GM21447 (cell line): Measurements from ENCODE around the gene IFI44L.

Source experiments
- ATAC-seq: cut with Tn5 transposase; IDR thresholded peaks from one replicate; pipeline ENCODE4 v1.9.1; 2021; ENCODE audit not compliant: unreplicated experiment

IFI44L gene

GRCh38 chr1:78687315-78687714 is 67.1 kb downstream of the IFI44L start:
- ATAC-seq, result no peak

GRCh38 chr1:78687914-78688313 is 67.7 kb downstream of the IFI44L start:
- no peak for ATAC-seq

- no peak for ATAC-seq
Measured at GRCh38 chr1:78688697-78689096, 68.4 kb downstream of the IFI44L start.

- ATAC-seq, result no peak
Measured at GRCh38 chr1:78690516-78690915, 70.3 kb downstream of the IFI44L start.

GRCh38 chr1:78691995-78692747 is 71.9 kb downstream of the IFI44L start:
- ATAC-seq, result no peak
